Uterus (tissue), 2 donors: ENCODE data around the gene NAAA.

ENCODE experiments used
- POLR2A ChIP-seq, 2 donors: fragments of 450-650 bp; IDR thresholded peaks; one replicate each; pipeline ENCODE4 v1.6.1; 2016; ENCODE audit warnings: antibody characterized with exemption in 2 of 2, mild to moderate bottlenecking in 1 of 2, moderate library complexity in 1 of 2
- TF ChIP-seq, protein P1 (sequence below), 4 experiments: fragments of 200-600 bp in 2 of 4; fragments of 450-650 bp in 2 of 4; sonication (generic) in 2 of 4; IDR thresholded peaks; one replicate each; pipeline ENCODE4 v1.5.1; 2016 to 2019; ENCODE audit warnings: antibody characterized with exemption in 4 of 4, mild to moderate bottlenecking in 2 of 4, moderate library complexity in 1 of 4

DNA sequence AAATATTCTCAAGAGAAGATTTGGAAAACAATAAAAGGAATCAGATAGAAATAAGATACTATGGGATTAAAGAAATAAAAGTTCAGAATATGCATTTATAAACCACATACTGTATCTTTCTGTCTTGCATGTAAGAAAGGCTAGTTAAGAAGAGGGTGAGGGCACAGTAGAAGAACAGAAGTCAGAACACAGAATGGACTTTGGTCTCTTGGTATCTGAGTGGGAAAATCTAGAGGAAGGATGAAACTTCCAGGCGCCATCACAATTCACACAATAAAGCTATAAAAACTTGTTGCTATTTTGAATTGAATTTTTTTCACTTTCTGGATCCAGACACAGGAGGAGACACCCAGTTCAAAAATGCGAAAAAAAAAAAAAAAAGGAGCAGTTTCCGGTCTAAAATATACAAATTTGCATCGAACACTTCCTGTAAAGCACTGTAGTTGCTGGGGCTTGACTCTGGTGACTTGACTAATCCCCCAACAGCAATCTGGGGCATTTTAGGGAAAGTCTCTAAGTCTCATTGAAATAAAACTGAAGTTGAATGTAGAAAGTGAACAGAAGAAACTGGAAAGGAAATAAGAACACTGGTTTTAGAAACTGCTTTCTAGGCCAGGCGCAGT is 8.1 kb upstream of the NAAA start:
- TF ChIP-seq, protein P1, sequence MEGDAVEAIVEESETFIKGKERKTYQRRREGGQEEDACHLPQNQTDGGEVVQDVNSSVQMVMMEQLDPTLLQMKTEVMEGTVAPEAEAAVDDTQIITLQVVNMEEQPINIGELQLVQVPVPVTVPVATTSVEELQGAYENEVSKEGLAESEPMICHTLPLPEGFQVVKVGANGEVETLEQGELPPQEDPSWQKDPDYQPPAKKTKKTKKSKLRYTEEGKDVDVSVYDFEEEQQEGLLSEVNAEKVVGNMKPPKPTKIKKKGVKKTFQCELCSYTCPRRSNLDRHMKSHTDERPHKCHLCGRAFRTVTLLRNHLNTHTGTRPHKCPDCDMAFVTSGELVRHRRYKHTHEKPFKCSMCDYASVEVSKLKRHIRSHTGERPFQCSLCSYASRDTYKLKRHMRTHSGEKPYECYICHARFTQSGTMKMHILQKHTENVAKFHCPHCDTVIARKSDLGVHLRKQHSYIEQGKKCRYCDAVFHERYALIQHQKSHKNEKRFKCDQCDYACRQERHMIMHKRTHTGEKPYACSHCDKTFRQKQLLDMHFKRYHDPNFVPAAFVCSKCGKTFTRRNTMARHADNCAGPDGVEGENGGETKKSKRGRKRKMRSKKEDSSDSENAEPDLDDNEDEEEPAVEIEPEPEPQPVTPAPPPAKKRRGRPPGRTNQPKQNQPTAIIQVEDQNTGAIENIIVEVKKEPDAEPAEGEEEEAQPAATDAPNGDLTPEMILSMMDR (IDR thresholded peaks at IDR 0.05), result no peak
- no peak for TF ChIP-seq POLR2A (IDR thresholded peaks at IDR 0.05)
